Bronchial epithelial cell (primary cell): ENCODE measurements around the gene MT3. TPM values are rescaled to one million over a fixed set of nuclear protein-coding genes. Genes with fewer than 3 reads are reported as not detected.
A peak's percentile ranks its signal among the peaks of the same experiment; 100 is the strongest.

Experiments
- DNase-seq: peaks from one replicate; pipeline ENCODE4 v3.0.0-alpha.2; 2010; ENCODE audit warnings: low read depth
- FAIRE-seq: peaks from 2 replicates; lab custom pipeline; 2011; peaks lifted over from hg19 to GRCh38; lab: Jason Lieb, UNC
- H3K27me3 ChIP-seq: 2 replicates; pipeline ENCODE4 v1.5.1; 2011; ENCODE audit warnings: low read length; ENCODE audit not compliant: control insufficient read depth, insufficient read depth
- H3K36me3 ChIP-seq: 2 replicates; pipeline ENCODE4 v1.5.1; 2011; ENCODE audit warnings: low read length; ENCODE audit not compliant: control insufficient read depth, insufficient read depth
- H3K4me3 ChIP-seq: 2 replicates; pipeline ENCODE4 v1.5.1; 2011; ENCODE audit warnings: mild to moderate bottlenecking, low read depth, low read length, control low read depth
- CTCF ChIP-seq: IDR thresholded peaks from 2 replicates; pipeline ENCODE4 v1.5.1; 2011; ENCODE audit warnings: mild to moderate bottlenecking, moderate library complexity, low read length, control low read depth, inconsistent platforms; ENCODE audit not compliant: insufficient read depth, severe bottlenecking
- total RNA-seq: library from RNA; depleted of rRNA; stranded (reverse); fragments of >200 nt; gene quantifications from 2 replicates; pipeline ENCODE4 v1.2.1, GENCODE V29; 2014

The MT3 gene
- total RNA-seq, 1 donor from 2014 or later = not detected

GRCh38 chr16:56631832-56632155 is 42.5 kb downstream of the MT3 start:
- Histone ChIP-seq H3K4me3 (peak overlapping the region; percentile 41), H3K36me3 (no peaks in the 10 kb centered on the region), H3K27me3 (peaks cover 24% of the 10 kb centered on the region)
- no peak for TF ChIP-seq CTCF
- DNase-seq (no peak), FAIRE-seq (no peak)

GRCh38 chr16:56632156-56632847 is 43.0 kb downstream of the MT3 start, which contains the start of gene MT1M:
Gene MT1M (plus strand): TSS chr16:56632659. CDS start chr16:56632732, 73 bp downstream.
- Histone ChIP-seq H3K4me3 (peak within 1 kb of the TSS; percentile 41), H3K36me3 (no peaks in the 10 kb centered on the region), H3K27me3 (peaks cover 24% of the 10 kb centered on the region)
- TF ChIP-seq CTCF = no peak
- DNase-seq (no peak), FAIRE-seq (no peak)

- Histone ChIP-seq H3K4me3 (no peak overlapping the region), H3K36me3 (no peaks in the 10 kb centered on the region), H3K27me3 (peaks cover 25% of the 10 kb centered on the region)
- no peak for DNase-seq
- no peak for FAIRE-seq
- TF ChIP-seq CTCF = no peak
Measured at GRCh38 chr16:56632848-56633365, 43.6 kb downstream of the MT3 start.

- Histone ChIP-seq H3K4me3 (no peak overlapping the region), H3K27me3 (peaks cover 28% of the 10 kb centered on the region), H3K36me3 (no peaks in the 10 kb centered on the region)
- DNase-seq (no peak), FAIRE-seq (no peak)
- TF ChIP-seq CTCF = no peak
Measured at GRCh38 chr16:56633535-56633934, 44.2 kb downstream of the MT3 start.

GRCh38 chr16:56634715-56635440 is 45.5 kb downstream of the MT3 start:
- Histone ChIP-seq H3K4me3 (no peak overlapping the region), H3K27me3 (peaks cover 28% of the 10 kb centered on the region), H3K36me3 (no peaks in the 10 kb centered on the region)
- no peak for DNase-seq
- FAIRE-seq = no peak
- TF ChIP-seq CTCF = no peak
